CD4-positive, alpha-beta T cell treated with Interleukin-17A for 1 hour (primary cell): Measurements from ENCODE around the gene ANO7.

Experiments
- DNase-seq: peaks from one replicate; pipeline ENCODE4 v3.0.0-alpha.2; 2020

The ANO7 gene, protein sequence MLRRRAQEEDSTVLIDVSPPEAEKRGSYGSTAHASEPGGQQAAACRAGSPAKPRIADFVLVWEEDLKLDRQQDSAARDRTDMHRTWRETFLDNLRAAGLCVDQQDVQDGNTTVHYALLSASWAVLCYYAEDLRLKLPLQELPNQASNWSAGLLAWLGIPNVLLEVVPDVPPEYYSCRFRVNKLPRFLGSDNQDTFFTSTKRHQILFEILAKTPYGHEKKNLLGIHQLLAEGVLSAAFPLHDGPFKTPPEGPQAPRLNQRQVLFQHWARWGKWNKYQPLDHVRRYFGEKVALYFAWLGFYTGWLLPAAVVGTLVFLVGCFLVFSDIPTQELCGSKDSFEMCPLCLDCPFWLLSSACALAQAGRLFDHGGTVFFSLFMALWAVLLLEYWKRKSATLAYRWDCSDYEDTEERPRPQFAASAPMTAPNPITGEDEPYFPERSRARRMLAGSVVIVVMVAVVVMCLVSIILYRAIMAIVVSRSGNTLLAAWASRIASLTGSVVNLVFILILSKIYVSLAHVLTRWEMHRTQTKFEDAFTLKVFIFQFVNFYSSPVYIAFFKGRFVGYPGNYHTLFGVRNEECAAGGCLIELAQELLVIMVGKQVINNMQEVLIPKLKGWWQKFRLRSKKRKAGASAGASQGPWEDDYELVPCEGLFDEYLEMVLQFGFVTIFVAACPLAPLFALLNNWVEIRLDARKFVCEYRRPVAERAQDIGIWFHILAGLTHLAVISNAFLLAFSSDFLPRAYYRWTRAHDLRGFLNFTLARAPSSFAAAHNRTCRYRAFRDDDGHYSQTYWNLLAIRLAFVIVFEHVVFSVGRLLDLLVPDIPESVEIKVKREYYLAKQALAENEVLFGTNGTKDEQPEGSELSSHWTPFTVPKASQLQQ

DNA sequence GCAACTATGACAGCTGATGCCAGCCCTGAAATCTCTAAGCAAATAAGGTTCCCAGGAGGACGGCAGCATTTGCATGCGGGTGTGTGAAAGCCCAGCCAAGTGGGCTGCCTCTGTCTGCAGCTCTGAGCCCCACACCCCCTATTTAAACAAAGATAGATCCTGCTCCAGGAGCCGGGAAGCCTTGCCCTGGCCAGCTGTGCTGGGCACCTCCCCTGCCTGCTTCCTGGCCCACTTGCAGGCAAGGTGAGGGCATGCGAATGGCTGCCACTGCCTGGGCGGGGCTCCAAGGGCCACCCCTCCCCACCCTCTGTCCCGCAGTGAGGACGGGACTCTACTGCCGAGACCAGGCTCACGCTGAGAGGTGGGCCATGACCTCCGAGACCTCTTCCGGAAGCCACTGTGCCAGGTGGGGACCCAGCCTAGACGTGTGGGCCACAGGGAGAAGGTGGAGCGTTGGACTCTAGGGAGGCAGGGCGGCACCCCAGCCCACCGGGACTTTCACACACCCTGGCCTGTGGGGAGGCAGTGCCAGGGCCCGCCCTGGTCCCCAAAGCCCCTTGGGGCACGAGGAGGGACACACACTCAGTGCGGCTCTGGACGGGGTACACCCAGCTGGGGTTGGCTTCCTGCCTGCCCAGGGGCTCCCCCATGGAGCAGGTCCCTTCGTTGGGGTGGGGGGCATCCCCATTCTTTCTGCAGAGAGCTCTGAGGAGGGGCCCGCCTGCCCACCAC, at the start of gene ANO7:
ANO7 (plus strand) TSS at position 317 of the 732 bp plus-strand sequence. CDS start 1,387 bp downstream, outside the sequence.
- DNase-seq: no peak

DNA sequence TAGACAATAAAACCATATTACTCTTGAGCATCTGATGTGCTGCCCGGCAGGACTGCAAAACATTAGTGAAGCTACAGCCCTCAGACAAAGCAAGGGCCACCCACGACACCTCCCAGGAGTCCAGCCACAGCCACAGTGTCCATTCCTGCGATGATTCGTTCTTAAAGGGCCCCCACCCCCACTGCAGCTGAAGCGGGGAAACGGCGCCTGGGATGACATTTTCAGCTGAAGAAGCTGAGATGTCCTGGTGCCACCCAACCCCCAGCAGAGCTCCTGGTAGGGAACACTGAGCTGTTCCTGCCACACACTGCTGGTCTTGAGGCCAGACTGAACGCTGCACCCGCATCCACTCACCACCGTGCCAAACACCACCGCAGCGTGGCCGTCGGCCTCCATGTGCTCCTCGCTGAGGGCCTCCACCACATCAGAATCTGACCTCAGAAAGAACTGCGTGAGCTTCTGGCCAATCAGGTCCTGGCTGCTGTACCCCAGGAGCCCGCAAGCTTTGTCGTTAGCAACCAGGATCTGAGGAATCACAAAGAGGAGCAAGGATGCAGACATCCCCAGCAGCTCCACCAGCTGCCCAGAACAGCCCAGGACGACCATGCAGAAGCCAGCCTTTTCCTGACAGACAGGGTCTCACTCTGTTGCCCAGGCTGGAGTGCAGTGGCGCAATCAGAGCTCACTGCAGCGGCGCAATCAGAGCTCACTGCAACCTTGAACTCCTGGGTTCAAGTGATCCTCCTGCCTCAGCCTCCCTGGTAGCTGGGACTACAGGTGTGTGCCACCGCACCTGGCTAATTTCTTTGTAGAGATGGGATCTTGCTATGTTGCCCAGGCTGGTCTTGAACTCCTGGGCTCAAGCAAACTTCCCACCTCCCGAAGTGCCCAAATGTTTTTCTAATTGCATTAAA, 48.7 kb upstream of the ANO7 start:
- DNase-seq: no peak

DNA sequence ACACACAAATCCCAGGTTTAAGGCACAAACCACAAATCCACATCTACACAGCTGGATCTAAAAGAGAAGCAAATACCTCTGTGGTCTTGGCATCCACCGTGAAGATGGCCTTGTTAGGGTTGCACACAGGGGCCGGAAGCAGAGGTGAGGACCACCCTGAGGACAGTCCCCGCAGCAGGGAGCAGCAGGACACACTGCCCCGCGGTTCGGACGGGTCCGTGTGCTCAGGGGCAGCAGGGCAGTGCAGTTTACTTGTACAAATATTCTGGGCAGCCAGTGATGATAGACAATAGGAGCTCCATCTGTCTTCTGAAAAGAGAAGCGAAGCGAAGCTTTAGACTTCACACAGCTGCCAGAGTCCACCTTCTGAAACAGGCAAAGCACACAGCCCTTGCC, 48.0 kb upstream of the ANO7 start:
- DNase-seq: no peak

DNA sequence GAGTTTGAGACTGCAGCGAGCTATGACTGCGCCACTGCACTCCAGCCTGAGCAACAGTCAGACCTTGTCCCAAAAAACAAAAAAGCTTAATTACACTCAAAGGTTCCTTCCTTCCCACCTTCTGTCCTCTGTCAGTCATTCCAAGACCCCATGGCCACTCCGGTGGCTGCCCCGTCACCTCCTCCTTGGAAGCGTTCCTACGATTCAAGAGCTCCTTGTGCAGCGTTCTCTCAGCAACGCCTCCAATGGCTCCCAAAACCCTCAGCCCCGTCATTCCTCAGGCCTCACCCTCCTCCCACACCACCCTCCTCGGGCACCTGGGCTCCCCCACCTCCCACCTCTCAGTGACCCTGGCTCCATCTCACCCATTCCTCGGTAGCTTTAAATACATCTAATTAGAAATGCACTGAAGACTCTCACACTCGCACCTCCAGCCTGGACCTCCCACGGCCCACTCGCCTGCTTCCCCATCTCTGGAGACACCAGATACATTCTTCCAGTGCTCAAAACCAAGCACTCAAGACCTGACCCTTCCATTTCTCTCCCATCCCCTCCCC, 47.2 kb upstream of the ANO7 start:
- no peak for DNase-seq

DNA sequence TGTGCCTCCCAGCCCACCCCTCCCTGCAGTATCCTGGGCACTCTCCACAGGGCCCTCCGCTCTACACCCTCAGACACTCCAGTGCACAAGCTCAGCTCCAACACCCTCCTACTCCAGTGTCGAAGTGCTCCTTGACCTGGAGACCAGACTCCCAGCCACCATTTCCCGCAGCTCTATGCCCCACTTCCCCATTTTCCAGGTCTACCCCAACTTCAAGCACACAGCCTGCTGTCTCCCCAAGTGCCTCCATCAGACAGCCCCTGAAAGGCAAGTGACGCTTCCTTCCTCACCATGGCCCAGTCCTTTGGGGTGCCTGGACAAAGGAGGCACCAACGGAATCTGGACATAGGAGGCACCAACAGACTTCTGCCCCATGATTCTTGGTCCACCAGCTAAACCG, 46.4 kb upstream of the ANO7 start:
- no peak for DNase-seq

DNA sequence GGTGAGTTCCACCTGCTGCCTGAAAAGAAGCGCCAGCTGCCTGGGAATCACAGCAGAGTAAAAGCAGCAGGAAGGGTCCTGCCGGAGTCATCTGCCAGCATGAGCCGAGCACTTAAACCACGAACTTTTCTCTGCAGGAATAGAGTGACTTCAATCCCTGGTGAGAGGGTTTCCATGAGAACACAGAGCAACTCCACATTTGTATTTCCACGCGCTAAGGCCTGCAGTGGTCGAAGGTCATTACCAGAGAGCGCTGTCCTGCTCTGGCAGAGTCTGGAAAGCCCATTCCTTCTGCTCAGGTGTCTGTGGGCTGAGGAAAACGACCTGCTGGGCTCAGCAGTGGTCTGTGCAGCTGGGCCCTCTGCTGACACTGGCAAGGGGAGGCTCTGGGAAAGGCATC, 45.9 kb upstream of the ANO7 start:
- DNase-seq: no peak

DNA sequence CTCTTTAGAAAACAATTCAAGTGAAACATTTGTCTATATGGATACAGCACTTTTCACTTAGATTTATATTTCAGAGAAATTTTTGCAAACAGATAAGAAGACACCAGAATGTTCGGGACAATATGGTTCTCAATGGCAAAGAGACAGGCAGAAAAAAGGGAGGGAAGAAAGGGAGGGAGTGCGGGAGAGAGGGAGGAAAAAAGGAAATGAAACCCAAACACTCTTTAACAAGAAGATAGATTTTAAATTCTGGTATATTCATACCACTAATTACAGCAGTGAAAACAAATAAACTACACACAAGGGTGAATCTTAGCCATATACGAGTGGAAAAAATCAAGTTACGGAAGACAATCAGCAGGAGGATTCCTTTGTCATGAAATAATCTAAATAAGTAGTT, 42.2 kb upstream of the ANO7 start:
- DNase-seq: no peak

DNA sequence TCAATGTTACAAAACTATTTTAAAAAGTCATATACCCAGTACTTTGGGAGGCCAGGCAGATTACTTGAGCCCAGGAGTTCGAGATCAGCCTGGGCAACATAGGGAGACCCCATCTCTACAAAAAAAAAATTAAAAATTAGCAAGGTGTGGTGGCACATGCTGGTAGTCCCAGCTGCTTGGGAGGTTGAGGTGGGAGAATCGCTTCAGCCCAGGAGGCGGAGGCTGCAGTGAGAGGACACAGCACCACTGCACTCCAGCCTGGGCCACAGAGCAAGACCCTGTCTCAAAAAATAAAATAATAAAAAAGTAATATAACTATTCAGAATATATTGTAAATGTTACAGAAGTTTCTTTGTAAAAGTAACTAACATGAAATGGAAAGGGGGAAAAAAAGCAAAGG, 41.1 kb upstream of the ANO7 start:
- no peak for DNase-seq

DNA sequence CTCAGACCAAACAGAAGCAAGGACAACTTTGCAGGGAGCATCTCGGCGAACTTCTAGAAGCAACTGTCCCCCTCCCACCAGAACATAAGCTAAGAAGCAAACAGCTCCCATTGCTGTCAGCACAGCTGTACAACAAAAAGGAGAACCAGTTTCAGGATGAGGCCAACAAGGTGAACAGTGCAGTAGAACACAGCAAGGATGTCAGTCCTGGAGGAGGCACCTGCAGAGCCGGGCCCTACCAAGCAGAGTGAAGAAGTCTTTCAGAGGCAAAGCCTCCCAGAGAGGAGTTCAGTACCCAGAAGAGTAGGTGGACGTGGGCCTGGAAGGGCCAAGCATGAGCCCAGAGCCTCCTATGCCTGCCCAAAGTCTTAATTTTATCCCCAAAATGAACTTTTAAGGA, 40.2 kb upstream of the ANO7 start:
- no peak for DNase-seq

DNA sequence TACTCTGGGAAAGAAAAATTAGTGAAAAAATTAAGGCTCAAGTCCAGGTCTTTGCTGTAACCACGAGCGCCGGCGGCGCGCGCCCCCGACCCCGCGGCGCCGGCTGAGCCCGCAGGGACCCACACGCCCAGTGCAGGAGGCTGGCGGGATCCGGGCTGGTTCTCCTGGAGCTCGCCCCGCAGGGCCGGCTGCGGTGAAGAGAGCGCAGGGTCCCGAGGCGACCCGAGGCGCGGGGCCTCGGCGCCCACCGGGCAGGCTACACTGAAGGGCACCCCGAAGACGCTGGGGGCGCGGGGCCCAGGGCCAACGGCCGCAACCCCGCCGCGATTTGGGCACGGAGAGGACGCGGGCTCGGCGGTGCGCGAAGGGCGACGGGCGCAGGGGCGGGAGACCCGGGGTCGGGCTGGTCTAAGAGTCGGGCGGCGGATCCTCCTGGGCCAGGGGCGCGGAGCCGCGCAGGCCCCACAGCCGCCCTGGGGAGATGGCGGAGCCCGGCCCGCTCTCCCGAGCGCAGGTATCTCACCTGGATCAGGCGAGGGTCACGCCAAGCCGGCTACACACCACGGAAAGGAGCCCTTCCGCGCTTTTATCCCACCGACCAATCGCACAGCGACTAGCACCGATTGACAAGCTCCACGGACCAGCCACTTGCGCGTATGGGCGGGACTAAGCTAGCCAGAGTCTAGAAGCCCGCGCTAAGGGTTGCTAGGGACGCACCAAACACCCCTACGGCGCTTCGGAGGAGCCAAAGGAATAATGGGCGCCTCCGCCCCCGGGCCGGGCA, 39.4 kb upstream of the ANO7 start, which contains the start of gene PASK:
PASK (minus strand) TSS at position 582 of the 784 bp plus-strand sequence. CDS start 6,440 bp downstream, outside the sequence.
- DNase-seq: peak; percentile 95

DNA sequence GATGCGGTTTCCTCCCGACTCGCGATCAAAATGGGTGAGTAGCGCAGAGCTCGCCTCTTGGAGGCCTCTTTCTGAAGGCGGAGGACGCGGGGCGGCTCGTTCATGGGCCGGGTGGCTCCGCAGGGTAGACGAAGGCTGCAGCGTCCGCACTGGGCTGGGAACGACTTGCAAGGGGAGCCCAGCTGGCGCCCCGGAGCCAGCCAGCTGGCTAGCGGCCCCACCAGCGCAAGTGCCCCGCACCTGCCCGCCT, 38.9 kb upstream of the ANO7 start:
- no peak for DNase-seq

DNA sequence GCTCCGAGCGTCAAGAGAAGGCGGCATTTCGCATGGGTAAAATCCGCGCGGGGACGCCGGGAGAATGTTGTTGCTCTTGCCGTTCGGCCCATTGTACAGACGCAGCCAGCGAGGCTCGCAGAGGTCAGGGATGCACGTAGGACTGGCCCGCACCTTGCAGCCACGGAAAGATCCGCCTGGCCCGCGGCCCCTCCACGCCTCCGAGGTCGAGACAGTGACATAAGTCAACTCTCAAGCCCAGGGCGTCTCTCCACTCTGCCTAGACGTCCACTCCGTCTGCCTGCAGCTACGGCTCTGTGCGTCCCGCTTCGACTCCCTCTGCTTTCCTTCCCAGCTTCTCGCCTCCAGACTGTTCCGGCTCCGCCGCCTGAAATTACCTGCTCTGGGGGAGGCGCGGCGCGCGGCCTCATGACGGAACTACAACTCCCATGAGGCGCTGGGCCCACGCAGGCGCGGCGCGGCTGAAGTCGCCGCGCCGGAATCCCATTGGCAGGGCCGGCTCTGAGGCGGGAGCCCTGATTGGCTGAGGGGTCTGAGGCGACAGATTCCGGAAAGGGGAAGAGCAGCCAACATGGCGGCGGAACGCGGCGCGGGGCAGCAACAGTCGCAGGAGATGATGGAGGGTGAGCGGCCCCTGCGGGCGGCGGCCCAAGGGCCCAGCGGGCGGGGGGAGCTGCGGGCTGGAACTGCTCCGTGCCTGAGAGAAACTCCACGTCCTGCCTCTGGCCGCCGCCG, 38.4 kb upstream of the ANO7 start, which contains the start of gene PPP1R7:
PPP1R7 (plus strand) TSS at position 543 of the 735 bp plus-strand sequence; CDS start at position 572, 29 bp downstream.
- peak; percentile 97 for DNase-seq

DNA sequence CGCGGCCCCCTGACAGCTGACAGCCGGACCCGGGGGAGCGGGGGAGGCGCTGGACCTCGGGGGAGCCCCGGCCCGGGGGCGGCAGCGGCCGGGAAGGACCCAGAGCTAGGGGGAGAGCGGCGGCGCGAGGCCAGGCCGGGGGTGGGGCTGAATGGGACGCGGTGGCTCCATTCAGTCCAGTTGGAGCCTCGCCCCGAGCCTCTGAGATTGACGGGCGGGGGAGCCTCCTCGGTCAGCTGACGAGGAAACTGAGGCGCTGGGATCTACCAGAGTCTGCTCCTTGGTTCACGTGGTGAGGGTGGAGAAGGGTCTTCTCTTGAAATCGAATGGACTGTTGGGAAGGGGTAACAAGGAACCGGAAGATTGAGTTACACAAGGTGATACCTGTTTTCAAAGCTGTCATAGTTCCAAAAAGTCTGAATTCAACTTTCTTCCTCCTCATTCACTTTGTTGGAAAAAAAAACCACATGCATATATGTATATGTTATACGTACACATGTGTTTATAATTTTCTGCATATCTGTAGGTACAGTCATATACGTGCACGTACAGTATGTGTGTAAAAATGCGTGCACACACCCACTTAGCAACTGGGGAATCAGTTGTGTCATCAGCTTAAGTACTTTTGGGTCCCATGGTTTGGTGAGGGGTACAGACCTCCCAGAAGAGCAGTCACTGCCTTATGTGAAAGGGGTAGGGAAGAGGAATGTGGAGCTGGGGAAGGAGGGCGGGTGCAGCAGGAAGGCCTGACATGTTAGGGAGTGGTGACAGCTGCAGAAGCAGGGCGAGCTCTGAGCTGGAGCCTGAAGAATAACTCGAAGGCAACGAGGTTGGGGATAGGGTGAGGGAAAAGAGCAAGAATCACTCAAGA, 37.6 kb upstream of the ANO7 start:
- no peak for DNase-seq

DNA sequence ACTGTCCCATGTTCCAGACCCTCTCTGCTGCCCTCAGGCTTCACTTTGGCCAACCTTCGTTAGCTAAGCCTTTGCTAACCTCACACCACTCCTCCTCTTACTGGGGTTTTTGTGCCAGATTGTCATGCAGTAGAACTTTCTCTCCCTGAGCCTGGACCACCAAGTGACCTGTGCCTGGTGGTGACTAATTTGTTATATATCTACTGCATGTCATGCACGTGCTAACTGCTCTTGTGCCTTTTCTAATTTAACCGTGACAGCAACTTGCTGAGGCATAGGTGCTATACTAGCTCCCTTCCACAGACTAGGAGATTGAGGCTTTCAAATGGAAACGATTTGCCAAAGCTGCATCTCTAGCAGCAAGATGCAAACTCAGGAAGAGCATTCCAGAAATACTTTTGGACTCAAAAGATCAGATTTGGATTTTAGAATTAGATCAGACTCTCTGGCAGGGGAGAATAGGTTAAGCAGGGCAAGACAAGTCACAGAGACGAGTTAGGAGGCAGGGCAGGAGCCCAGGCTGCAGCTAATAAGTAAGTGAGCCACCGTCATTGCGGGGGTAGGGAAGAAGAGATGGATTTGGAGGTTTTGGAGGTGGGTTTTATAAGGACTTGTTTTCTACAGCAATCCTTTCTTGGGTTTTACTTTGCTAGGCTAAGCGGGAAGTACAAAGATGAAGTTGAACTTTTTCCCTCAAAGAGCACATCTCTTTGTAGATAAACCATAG, 36.4 kb upstream of the ANO7 start:
- no peak for DNase-seq

DNA sequence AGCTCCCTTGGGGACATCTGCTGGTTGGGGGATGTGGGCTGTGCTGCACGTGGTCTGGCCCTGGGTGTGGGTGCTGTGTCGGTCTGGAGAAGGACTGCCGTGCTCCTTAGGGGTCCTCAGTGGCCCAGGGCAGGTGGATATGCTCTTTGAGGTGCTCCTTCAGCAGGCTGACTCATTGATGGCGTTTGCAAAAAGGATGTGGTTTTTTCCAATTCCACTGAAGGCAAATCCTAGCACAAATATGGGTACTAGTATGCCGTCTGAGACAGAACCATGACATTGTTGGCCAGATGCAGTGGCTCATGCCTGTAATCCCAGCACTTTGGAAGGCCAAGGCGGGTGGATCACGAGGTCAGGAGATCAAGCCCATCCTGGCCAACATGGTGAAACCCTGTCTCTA, 34.9 kb upstream of the ANO7 start:
- DNase-seq: no peak

DNA sequence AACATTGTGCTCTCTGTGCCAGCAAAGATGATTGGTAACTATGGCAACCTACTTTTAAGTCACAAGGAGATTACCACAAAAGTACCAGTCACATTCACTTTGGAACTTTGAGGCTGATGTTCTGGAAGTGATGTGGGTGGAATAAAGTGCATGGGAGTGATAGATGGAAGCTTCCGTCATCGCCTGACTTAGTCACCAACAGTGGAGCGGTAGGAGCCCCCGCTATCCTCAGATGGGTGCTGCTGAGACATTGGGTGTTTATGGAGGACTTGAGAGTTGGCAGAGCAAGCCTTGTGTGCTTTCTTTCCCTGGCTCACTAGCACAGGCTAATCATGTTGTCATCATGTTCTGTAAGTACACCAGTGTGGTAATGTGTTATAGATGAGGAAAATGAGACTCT, 33.6 kb upstream of the ANO7 start:
- DNase-seq: no peak

DNA sequence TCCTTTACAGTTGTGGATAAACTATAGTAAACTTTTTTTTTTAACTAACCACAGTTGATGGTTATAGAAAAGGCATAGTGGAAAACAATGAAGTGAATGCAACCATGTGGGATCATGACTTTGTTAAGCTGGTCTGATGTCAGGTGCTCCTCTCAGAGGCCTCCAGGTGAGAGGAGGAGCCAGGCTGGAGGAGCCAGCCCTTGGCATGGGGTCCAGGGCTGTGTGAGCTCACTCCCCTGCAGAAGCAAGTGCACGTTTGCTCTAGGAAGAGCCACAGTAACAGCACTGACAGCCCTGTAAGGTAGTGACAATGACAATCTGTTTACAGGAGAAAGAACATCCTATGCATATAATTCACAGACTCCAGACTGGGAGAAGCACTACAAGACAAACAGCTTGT, 32.5 kb upstream of the ANO7 start:
- DNase-seq: no peak

DNA sequence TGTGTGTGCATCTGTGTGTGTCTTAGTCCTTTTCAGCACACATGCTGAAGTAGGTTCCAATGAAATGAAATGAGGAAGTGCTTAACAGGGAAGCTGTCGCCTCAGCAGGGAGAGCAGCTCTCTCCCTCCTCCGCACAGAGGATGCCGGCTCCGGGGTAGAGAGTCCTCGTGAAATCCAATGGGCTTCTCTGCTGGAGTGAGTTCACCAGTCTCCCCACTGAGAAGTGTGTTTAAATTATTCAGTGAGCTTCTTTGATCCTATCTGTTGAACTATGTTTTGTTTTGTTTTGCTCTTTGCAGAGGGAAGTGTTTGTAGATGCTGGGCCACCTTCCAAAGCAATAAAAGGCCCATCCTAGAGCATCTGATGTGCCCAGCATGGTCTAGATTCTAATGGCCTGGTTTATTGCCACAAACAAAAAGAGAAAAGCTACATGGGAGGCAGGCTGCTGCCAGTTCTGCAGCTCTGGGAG, 31.5 kb upstream of the ANO7 start:
- no peak for DNase-seq
